ENCODE measurements around the gene UBE3D.
"Not testable (repeated sequence)": the region's sequence is repeated elsewhere in the genome, so short reads cannot be mapped to it uniquely, and the experiment has no call there.

The UBE3D gene

GRCh38 chr6:83038246-83038645, 27.4 kb downstream of the UBE3D start:
- TF ChIP-seq CTCF (IDR thresholded peaks at IDR 0.05): no peak
- H3K4me2 ChIP-seq (ENCODE audit: low read length): no peak overlapping the region
- no peaks in the 10 kb centered on the region for H3K27me3 ChIP-seq (ENCODE audit: control insufficient read depth, insufficient read depth, low read length)
- no peaks in the 10 kb centered on the region for H3K4me1 ChIP-seq
- no peak overlapping the region for H3K9ac ChIP-seq
- H3K79me2 ChIP-seq: no peaks in the 10 kb centered on the region
- no peak overlapping the region for H3K4me3 ChIP-seq (ENCODE audit: low read depth, low read length)
- no peaks in the 10 kb centered on the region for H3K36me3 ChIP-seq (ENCODE audit: control insufficient read depth, insufficient read depth, low read length)
- H3K27ac ChIP-seq: no peak overlapping the region
- H3K9me3 ChIP-seq (ENCODE audit: control insufficient read depth, low read length): no peaks in the 10 kb centered on the region
- H2AFZ ChIP-seq: no peak overlapping the region

GRCh38 chr6:83031689-83032088, 34.0 kb downstream of the UBE3D start:
- no peak for TF ChIP-seq CTCF (IDR thresholded peaks at IDR 0.05)
- Histone ChIP-seq H3K79me2 (no peaks in the 10 kb centered on the region), H3K9me3 (ENCODE audit: control insufficient read depth, low read length) (no peaks in the 10 kb centered on the region), H3K9ac (no peak overlapping the region), H3K36me3 (ENCODE audit: control insufficient read depth, insufficient read depth, low read length) (no peaks in the 10 kb centered on the region), H2AFZ (no peak overlapping the region), H3K27me3 (ENCODE audit: control insufficient read depth, insufficient read depth, low read length) (no peaks in the 10 kb centered on the region), H3K27ac (no peak overlapping the region), H3K4me3 (ENCODE audit: low read depth, low read length) (no peak overlapping the region), H3K4me2 (ENCODE audit: low read length) (no peak overlapping the region), H3K4me1 (no peaks in the 10 kb centered on the region)

- Histone ChIP-seq H3K4me1 (no peaks in the 10 kb centered on the region), H3K4me2 (ENCODE audit: low read length) (no peak overlapping the region), H3K9me3 (ENCODE audit: control insufficient read depth, low read length) (no peaks in the 10 kb centered on the region), H2AFZ (no peak overlapping the region), H3K9ac (no peak overlapping the region), H3K79me2 (no peaks in the 10 kb centered on the region), H3K36me3 (ENCODE audit: control insufficient read depth, insufficient read depth, low read length) (no peaks in the 10 kb centered on the region), H3K4me3 (ENCODE audit: low read depth, low read length) (no peak overlapping the region), H3K27ac (no peak overlapping the region), H3K27me3 (ENCODE audit: control insufficient read depth, insufficient read depth, low read length) (no peaks in the 10 kb centered on the region)
- no peak for TF ChIP-seq CTCF (IDR thresholded peaks at IDR 0.05)
Observed at GRCh38 chr6:83019741-83020140, 45.9 kb downstream of the UBE3D start.

GRCh38 chr6:83011131-83011530, 54.5 kb downstream of the UBE3D start:
- not testable (repeated sequence) for H3K4me2 ChIP-seq (ENCODE audit: low read length); H3K27me3 ChIP-seq (ENCODE audit: control insufficient read depth, insufficient read depth, low read length); H3K36me3 ChIP-seq (ENCODE audit: control insufficient read depth, insufficient read depth, low read length); H3K4me1 ChIP-seq; H3K9ac ChIP-seq; H3K79me2 ChIP-seq; H3K9me3 ChIP-seq (ENCODE audit: control insufficient read depth, low read length); H3K4me3 ChIP-seq (ENCODE audit: low read depth, low read length); H3K27ac ChIP-seq; H2AFZ ChIP-seq

GRCh38 chr6:83008626-83009025, 57.0 kb downstream of the UBE3D start:
- H3K36me3 ChIP-seq (ENCODE audit: control insufficient read depth, insufficient read depth, low read length): no peaks in the 10 kb centered on the region
- H3K27ac ChIP-seq: no peak overlapping the region
- H3K27me3 ChIP-seq (ENCODE audit: control insufficient read depth, insufficient read depth, low read length): no peaks in the 10 kb centered on the region
- no peaks in the 10 kb centered on the region for H3K79me2 ChIP-seq
- H3K9me3 ChIP-seq (ENCODE audit: control insufficient read depth, low read length): no peaks in the 10 kb centered on the region
- no peak overlapping the region for H3K4me2 ChIP-seq (ENCODE audit: low read length)
- no peak overlapping the region for H3K9ac ChIP-seq
- H3K4me1 ChIP-seq: no peaks in the 10 kb centered on the region
- H2AFZ ChIP-seq: no peak overlapping the region
- H3K4me3 ChIP-seq (ENCODE audit: low read depth, low read length): no peak overlapping the region
- TF ChIP-seq CTCF (IDR thresholded peaks at IDR 0.05): no peak
